CD4-positive, alpha-beta T cell treated with Interleukin-17A for 4 hours (primary cell): Measurements from ENCODE around the gene KCNV2.
"Not testable (repeated sequence)": the region's sequence is repeated elsewhere in the genome, so short reads cannot be mapped to it uniquely, and the experiment has no call there.

Experiments
- DNase-seq: peaks from one replicate; pipeline ENCODE4 v3.0.0-alpha.2; 2020; ENCODE audit warnings: mixed read lengths

KCNV2 gene

DNA sequence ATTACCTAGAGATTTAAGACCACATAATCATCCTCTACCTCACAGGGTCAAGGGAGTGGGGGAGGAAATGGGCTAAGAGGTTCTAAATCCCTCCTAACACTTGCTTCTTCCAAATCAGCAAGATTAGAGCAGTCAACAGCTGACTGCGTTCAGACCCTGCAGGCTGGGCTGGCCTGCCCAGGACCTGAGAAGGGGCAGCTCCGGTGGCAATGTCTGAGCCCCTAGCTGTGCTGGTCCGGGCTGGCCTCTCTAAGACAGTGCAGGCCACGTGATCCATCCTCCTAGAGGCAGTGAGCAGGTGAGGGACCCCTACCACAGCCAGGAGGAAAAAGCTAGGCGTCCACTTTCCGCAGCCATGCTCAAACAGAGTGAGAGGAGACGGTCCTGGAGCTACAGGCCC is at the start of gene KCNV2:
Gene KCNV2 (plus strand): TSS at position 126 of the 400 bp plus-strand sequence. CDS start 230 bp downstream, at position 356.
- DNase-seq, result no peak

- no peak for DNase-seq
Measured at GRCh38 chr9:2673161-2673560, 44.1 kb upstream of the KCNV2 start.

GRCh38 chr9:2674141-2674824 is 43.0 kb upstream of the KCNV2 start:
- DNase-seq, result no peak

DNA sequence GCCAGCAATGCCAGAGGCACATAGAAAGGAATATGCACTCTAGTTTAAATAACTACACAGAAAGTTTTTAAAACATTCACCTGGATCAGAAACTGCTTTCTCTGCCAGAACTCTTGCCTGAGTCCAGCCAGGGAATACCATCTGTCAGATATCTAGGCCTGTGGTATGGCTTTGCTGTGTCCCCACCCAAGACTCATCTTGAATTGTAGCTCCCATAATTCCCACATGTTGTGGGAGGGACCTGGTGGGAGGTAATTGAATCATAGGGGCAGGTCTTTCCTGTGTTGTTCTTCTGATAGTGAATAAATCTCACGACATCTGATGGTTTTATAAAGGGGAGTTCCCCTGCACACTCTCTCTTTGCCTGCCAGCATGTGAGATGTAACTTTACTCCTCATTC is 41.5 kb upstream of the KCNV2 start:
- no peak for DNase-seq

GRCh38 chr9:2676466-2676865 is 40.8 kb upstream of the KCNV2 start:
- no peak for DNase-seq

DNA sequence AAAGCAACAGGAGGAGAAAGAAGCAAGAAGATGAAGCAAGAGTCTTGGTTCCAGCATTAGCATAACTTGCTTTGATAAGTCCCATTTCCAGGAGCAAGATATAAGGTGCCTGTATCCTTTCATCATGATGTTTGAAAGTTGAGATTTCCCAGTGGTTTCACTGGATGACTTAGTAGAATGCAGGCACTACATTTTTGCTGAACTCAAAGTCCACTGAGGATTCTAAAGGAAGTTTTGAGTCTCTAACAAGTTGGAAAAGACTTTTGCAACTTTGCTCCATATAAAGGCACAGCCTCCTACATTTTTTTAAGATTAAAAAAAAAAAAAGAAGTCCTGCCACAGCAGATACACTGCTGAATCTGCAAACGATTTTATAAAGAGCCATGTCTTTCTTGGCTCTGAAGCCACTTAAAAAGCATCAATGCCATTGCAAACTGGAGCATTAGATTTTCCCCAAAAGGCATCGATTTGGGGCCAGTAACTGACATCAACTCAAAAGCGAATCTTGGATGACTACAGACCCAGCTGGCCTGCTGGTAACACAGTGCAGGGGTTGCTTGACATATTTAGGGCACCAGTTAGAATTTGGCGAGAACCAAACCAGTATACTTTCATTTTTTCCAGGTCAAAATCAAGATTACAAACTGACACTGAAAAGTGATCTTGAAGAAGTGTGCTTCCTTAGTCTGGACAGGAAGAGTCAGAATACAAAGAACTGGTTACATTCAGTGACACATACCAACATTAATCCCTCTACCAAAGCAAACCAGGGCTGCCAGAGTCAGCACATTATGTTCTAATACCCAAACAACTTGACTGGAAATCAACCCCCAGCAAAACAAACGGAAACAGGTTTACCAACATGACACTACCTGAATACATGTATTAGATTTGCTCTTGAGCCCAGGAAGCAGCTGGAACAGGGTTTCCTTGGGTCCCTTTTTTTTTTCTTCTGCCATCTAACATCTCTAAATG is 39.1 kb upstream of the KCNV2 start:
- DNase-seq, result no peak

DNA sequence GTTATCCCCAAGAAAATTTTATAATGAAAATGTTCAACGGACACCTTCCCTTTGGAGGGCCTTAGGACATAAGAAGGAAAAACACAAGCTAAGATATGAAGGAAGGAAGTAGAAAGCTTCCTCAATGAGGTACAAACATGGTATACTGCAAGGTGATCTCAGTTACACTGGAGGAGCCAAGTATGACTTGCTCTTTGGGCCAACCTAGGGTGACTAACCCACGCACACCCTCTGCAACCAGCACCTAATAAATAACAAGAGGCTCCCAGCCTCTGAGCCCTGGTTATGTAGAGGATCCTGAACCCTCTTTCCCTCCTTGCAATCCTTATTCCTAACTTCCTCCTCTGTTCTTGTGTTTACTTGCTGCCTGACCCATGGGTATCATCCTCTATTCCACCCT is 38.3 kb upstream of the KCNV2 start:
- no peak for DNase-seq

DNA sequence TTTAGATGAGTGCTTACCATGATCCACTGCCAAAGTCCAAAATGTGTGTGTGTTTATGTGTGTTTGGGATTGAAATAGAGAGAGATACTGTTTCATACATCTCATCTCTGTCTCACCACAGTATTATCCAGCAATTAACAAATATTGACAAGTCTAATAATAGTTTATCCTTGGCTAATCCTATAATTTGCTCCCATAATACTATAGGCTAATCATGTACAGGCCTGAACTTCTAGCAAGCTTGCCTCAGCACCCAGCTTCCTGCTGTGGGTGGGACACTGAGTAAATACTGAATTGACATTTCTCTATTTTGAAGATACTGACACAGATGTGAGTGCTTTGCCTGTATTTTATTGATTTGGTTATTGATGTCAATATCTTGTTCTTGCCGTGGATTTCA is 35.3 kb upstream of the KCNV2 start:
- DNase-seq, result no peak

DNA sequence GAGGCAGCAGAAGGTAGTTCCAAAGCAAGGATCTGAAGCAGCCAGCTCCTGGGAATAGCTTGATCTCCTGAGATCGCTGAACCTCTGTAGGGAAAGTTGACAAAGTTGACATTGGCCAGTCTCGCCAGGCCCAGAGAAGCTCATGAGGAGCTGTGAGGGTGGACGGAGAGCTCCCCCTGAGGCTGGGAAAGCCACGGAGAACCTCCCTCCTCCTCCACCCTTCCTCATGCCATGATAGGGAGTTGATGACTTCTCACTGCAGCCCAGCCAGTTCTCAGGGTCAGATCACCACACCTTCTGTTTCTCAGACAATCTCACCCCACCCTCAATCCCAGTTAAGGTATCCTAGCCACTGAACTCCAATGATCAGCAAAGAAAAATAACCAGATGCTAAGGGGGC is 30.4 kb upstream of the KCNV2 start:
- DNase-seq, result no peak

- DNase-seq, result no peak
Measured at GRCh38 chr9:2688636-2689035, 28.7 kb upstream of the KCNV2 start.

DNA sequence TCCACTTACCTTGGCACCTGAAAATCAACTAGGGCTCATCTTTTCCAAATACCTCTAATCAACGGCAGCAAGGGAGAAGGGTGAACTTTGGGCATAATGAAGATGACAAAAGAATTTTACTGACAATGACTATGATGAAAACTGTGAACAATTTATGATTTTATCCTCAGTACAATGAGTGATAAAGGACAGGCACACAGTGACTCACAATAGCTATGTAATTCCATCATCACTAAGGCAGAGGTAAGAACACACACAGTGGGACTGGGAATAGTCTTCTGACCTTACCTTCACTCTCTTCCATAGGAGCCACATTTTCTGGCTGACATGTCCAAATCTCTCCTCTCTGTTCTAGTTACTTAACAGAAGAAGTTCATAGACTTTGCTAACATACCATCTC is 26.1 kb upstream of the KCNV2 start:
- no peak for DNase-seq

GRCh38 chr9:2691626-2692025 is 25.7 kb upstream of the KCNV2 start:
- DNase-seq, result no peak

DNA sequence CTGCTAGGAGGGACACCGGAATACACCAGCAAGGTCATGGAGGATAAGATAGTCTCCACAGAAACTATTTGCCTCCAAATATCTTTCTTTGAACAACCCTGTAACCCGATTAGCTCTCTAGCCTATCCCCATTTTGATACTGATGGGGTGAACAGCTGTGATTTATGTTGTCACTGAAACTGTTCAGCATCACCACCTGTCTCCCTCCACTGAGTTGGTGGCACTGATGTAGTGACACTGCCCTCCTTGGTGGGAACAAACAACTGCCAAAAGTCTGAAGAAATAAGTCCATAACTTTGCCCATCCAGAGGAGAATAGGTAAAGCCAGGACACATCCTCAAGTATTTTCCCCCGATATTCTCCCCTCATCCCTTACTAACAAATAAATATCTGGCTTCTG is 24.3 kb upstream of the KCNV2 start:
- DNase-seq, result no peak

DNA sequence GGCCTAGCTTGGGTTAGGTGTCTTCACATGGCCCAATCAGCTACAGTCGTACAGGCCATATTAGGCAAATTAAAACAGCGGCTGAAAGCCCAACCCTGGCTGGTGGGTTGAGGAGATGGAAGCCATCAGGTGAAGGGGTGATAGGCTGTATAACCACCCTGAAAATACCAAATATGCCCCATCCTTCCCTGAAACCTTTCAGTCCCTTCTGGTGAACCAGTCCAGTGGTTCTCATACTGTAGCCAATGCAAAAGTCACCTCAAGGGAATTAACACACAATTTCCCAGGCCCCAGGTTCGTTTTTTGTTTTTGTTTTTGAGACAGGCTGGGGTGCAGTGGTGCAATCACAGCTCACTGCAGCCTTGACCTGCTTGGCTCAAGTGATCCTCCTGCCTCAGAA is 19.8 kb upstream of the KCNV2 start:
- DNase-seq, result no peak

DNA sequence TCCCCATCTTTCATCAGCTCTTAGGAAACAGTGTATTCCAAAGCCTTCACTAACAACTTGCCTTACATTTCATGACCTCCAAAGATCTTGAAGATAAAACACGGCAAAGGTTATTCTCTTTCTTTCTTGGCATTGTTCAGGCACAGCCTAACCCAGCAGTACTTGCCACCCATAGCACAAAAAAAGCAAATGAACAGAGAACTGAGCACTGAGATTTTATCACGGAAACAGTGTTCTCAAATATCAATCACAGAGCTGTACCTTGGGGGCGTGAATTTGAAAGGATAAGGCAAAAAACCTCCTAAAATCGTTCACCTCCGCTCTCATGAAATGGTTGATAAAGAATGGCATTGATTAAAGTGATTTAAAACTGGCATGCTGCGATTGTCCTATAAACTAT is 16.9 kb upstream of the KCNV2 start:
- no peak for DNase-seq

- DNase-seq, result no peak
Measured at GRCh38 chr9:2700909-2701550, 16.3 kb upstream of the KCNV2 start.

- DNase-seq, result no peak
Measured at GRCh38 chr9:2704504-2704903, 12.8 kb upstream of the KCNV2 start.

DNA sequence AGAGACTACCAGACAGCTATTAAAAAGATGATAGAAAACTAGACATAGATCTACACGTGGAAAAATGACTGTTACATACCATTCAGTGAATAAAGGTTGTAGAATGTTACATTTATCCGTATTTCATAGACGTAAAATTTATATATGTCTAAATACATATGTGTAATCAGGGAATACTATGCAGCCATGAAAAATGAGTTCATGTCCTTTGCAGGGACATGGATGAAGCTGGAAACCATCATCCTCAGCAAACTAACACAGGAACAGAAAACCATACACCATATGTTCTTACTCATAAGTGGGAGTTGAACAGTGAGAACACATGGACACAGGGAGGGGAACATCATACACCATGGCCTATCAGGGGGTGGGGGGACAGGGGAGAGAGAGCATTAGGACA is 10.1 kb upstream of the KCNV2 start:
- DNase-seq, result not testable (repeated sequence)

DNA sequence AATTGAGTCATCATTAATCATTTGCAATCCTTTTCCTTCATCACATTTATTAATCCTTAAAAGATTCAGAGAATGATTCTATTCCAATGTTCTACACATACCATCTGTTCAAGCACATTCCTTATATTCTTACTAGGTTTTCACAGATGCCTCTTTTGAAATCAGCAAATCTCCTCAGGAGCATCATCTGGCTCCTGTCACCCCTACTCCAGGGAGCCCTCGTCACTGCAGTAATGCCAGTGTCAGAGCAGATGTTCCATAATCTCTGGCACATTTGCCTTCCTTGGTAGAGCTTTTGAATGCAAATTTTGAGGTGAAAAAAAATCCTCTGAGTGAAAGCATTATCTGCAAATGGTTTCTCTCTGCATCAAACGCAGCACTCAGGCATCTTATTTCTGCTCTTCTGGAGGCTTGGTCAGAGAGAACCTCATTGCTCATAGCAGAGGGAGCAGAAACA is 7.6 kb upstream of the KCNV2 start:
- no peak for DNase-seq

DNA sequence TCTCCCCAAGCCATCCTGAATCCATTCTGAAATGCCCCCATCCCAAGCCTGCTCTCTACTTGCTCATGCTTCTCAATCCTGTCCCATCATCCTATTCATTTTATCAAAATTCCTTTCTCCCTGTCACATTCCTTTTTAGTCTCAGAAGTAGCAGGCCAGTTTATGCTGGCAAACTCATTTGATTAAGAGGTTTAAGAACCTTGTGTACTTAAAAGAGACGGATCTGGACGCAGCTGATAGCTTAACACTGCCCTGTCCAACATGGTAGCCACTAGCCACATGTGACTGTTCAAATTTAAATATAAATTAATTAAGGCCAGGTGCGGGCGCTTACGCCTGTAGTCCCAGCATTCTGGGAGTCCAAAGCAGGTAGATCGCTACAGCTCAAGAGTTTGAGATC is 5.6 kb upstream of the KCNV2 start:
- DNase-seq, result no peak

DNA sequence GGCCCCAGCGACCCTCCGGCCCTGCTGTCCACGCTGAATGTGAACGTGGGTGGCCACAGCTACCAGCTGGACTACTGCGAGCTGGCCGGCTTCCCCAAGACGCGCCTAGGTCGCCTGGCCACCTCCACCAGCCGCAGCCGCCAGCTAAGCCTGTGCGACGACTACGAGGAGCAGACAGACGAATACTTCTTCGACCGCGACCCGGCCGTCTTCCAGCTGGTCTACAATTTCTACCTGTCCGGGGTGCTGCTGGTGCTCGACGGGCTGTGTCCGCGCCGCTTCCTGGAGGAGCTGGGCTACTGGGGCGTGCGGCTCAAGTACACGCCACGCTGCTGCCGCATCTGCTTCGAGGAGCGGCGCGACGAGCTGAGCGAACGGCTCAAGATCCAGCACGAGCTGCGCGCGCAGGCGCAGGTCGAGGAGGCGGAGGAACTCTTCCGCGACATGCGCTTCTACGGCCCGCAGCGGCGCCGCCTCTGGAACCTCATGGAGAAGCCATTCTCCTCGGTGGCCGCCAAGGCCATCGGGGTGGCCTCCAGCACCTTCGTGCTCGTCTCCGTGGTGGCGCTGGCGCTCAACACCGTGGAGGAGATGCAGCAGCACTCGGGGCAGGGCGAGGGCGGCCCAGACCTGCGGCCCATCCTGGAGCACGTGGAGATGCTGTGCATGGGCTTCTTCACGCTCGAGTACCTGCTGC is 839 bp downstream of the KCNV2 start:
- DNase-seq, result no peak

- DNase-seq, result no peak
Measured at GRCh38 chr9:2718698-2719033, 1.4 kb downstream of the KCNV2 start.

DNA sequence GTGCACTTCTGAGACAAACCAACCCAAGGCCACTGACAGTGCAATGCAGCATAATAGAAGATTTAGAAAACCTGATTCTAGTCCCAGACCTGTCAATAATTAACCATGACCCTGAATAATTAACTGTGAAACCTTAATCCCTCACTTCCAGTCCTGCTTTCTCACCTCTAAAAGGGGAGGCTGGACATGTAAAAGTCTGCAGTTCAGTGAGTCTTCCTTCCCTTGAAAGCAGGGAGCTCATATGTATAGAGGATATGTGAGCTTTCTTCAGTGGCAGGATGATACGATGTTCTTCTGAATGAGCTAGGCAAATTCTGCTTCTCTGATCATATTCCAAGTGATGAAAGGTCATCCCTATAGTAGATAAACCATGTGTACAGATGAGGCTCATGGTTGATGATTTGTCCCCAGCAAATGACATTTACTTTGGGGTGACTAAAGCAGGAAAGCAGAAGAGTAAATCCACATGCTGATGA is 2.9 kb downstream of the KCNV2 start:
- no peak for DNase-seq
